Measurements from ENCODE around the gene SMG6.
"Not testable (repeated sequence)": the region's sequence is repeated elsewhere in the genome, so short reads cannot be mapped to it uniquely, and the experiment has no call there.

SMG6 gene

GRCh38 chr17:2174468-2175293 is 128.9 kb downstream of the SMG6 start:
- DNase-seq, result no peak

GRCh38 chr17:2174014-2174413 is 129.6 kb downstream of the SMG6 start:
- no peak for DNase-seq

GRCh38 chr17:2172999-2173398 is 130.6 kb downstream of the SMG6 start:
- no peak for DNase-seq

- DNase-seq, result no peak
Measured at GRCh38 chr17:2172077-2172851, 131.3 kb downstream of the SMG6 start.

- no peak for DNase-seq
Measured at GRCh38 chr17:2171702-2172076, 131.9 kb downstream of the SMG6 start.

GRCh38 chr17:2170023-2170422 is 133.6 kb downstream of the SMG6 start:
- peak; percentile 22 to 34 for DNase-seq

- not testable (repeated sequence) for DNase-seq
Measured at GRCh38 chr17:2165723-2166122, 137.9 kb downstream of the SMG6 start.

GRCh38 chr17:2158396-2158780 is 145.2 kb downstream of the SMG6 start:
- DNase-seq, result no peak

GRCh38 chr17:2157675-2158395 is 145.8 kb downstream of the SMG6 start:
- no peak for DNase-seq

- DNase-seq, result no peak
Measured at GRCh38 chr17:2157081-2157480, 146.5 kb downstream of the SMG6 start.

- no peak for DNase-seq
Measured at GRCh38 chr17:2156666-2157065, 146.9 kb downstream of the SMG6 start.

- no peak for DNase-seq
Measured at GRCh38 chr17:2155573-2155972, 148.0 kb downstream of the SMG6 start.

- DNase-seq, result no peak
Measured at GRCh38 chr17:2151358-2152033, 152.1 kb downstream of the SMG6 start.

GRCh38 chr17:2150806-2151205 is 152.8 kb downstream of the SMG6 start:
- DNase-seq, result no peak

- no peak for DNase-seq
Measured at GRCh38 chr17:2149934-2150333, 153.7 kb downstream of the SMG6 start.

GRCh38 chr17:2146132-2146871 is 157.3 kb downstream of the SMG6 start:
- no peak for DNase-seq

GRCh38 chr17:2144701-2145100 is 158.9 kb downstream of the SMG6 start:
- DNase-seq, result no peak

- DNase-seq, result no peak
Measured at GRCh38 chr17:2143332-2143731, 160.3 kb downstream of the SMG6 start.

GRCh38 chr17:2142682-2143081 is 160.9 kb downstream of the SMG6 start:
- not testable (repeated sequence) for DNase-seq

- no peak for DNase-seq
Measured at GRCh38 chr17:2140683-2141082, 162.9 kb downstream of the SMG6 start.

- no peak for DNase-seq
Measured at GRCh38 chr17:2138761-2139160, 164.8 kb downstream of the SMG6 start.

- DNase-seq, result no peak
Measured at GRCh38 chr17:2138318-2138717, 165.3 kb downstream of the SMG6 start.
